HG03571 (cell line): Measurements from ENCODE around the gene CHST15.

Experiments used
- ATAC-seq: cut with Tn5 transposase; IDR thresholded peaks from one replicate; pipeline ENCODE4 v1.9.1; 2021; ENCODE audit not compliant: unreplicated experiment

Gene CHST15

GRCh38 chr10:124092860-124093773, at the start of gene CHST15:
TSS of gene CHST15 (minus strand) at chr10:124093598. CDS start at chr10:124046212, 47,386 bp downstream.
- no peak for ATAC-seq

GRCh38 chr10:124142960-124143359, 49.6 kb upstream of the CHST15 start:
- no peak for ATAC-seq

GRCh38 chr10:124142006-124142739, 48.8 kb upstream of the CHST15 start:
- no peak for ATAC-seq

GRCh38 chr10:124138883-124139348, 45.5 kb upstream of the CHST15 start:
- no peak for ATAC-seq

- ATAC-seq, result no peak
Observed at GRCh38 chr10:124138195-124138882, 44.9 kb upstream of the CHST15 start.

GRCh38 chr10:124134251-124134893, 41.0 kb upstream of the CHST15 start:
- ATAC-seq, result no peak

GRCh38 chr10:124132876-124133275, 39.5 kb upstream of the CHST15 start:
- ATAC-seq, result no peak

- ATAC-seq, result no peak
Observed at GRCh38 chr10:124132306-124132705, 38.9 kb upstream of the CHST15 start.

GRCh38 chr10:124131172-124131571, 37.8 kb upstream of the CHST15 start:
- no peak for ATAC-seq

GRCh38 chr10:124130198-124130900, 37.0 kb upstream of the CHST15 start:
- ATAC-seq, result no peak

GRCh38 chr10:124129471-124129870, 36.1 kb upstream of the CHST15 start:
- ATAC-seq, result no peak

GRCh38 chr10:124128811-124129145, 35.4 kb upstream of the CHST15 start:
- no peak for ATAC-seq

- no peak for ATAC-seq
Observed at GRCh38 chr10:124127965-124128810, 34.8 kb upstream of the CHST15 start.

- ATAC-seq, result no peak
Observed at GRCh38 chr10:124127563-124127962, 34.2 kb upstream of the CHST15 start.

GRCh38 chr10:124126983-124127385, 33.6 kb upstream of the CHST15 start:
- ATAC-seq, result no peak

GRCh38 chr10:124126145-124126982, 33.0 kb upstream of the CHST15 start:
- ATAC-seq, result no peak

- no peak for ATAC-seq
Observed at GRCh38 chr10:124125305-124126116, 32.1 kb upstream of the CHST15 start.

- no peak for ATAC-seq
Observed at GRCh38 chr10:124124769-124125161, 31.4 kb upstream of the CHST15 start.
